ENCODE data around the gene KISS1R. TPM values are rescaled to one million over a fixed set of nuclear protein-coding genes. Genes with fewer than 3 reads are reported as not detected.

The KISS1R gene
- total RNA-seq, 3 donors from 2014 or later = 0.15 to 0.33 TPM; not detected in 1

GRCh38 chr19:926589-927350, 9.6 kb downstream of the KISS1R start:
- H3K4me3 ChIP-seq = peak overlapping the region; percentile 84 to 91 (median 86)
- no peaks in the 10 kb centered on the region for H3K9me3 ChIP-seq
- DNase-seq (ENCODE audit: low spot score in 2 of 2) = peak in 1 of 2 donors; percentile 58
- H3K27ac ChIP-seq = peak overlapping the region; percentile 83 to 86
- no peaks in the 10 kb centered on the region for H3K36me3 ChIP-seq
- intact Hi-C loops (cut with DNase I; ENCODE audit: low total_unique reads) = no loop called here
- no peak for TF ChIP-seq CTCF (IDR thresholded peaks at IDR 0.05)
- TF ChIP-seq POLR2AphosphoS5 (IDR thresholded peaks at IDR 0.05) = peak in 1 of 3 donors; percentile 65
- no peak for TF ChIP-seq POLR2A (IDR thresholded peaks at IDR 0.05)
- no peaks in the 10 kb centered on the region for H3K4me1 ChIP-seq
- no peaks in the 10 kb centered on the region for H3K27me3 ChIP-seq

GRCh38 chr19:927351-927779, 10.2 kb downstream of the KISS1R start:
- Histone ChIP-seq H3K36me3 (no peaks in the 10 kb centered on the region), H3K9me3 (no peaks in the 10 kb centered on the region), H3K4me1 (no peaks in the 10 kb centered on the region), H3K4me3 (peak overlapping the region; percentile 84 to 91 (median 86)), H3K27me3 (no peaks in the 10 kb centered on the region), H3K27ac (peak overlapping the region; percentile 83 to 86)
- intact Hi-C loops (cut with DNase I; ENCODE audit: low total_unique reads) = no loop called here
- peak in 1 of 2 donors; percentile 52 for DNase-seq (ENCODE audit: low spot score in 2 of 2)
- TF ChIP-seq POLR2A (IDR thresholded peaks at IDR 0.05) (no peak), CTCF (IDR thresholded peaks at IDR 0.05) (no peak), POLR2AphosphoS5 (IDR thresholded peaks at IDR 0.05) (no peak)

GRCh38 chr19:927780-928401, 10.8 kb downstream of the KISS1R start:
- peaks cover 0 to 5% of the 10 kb centered on the region in 2 donors for H3K4me1 ChIP-seq
- peak overlapping the region; percentile 84 to 91 (median 86) for H3K4me3 ChIP-seq

GRCh38 chr19:928471-929202, 11.5 kb downstream of the KISS1R start:
- Histone ChIP-seq H3K27ac (peak overlapping the region in 1 of 2 donors; percentile 83), H3K27me3 (no peaks in the 10 kb centered on the region), H3K36me3 (no peaks in the 10 kb centered on the region), H3K4me1 (peaks cover 0 to 11% of the 10 kb centered on the region in 2 donors), H3K4me3 (no peak overlapping the region), H3K9me3 (no peaks in the 10 kb centered on the region)
- TF ChIP-seq POLR2A (IDR thresholded peaks at IDR 0.05) (no peak), CTCF (IDR thresholded peaks at IDR 0.05) (no peak), POLR2AphosphoS5 (IDR thresholded peaks at IDR 0.05) (no peak)
- DNase-seq (ENCODE audit: low spot score in 2 of 2) = no peak
- intact Hi-C loops (cut with DNase I; ENCODE audit: low total_unique reads) = no loop called here

More at GRCh38 chr19:927780-928401, 10.8 kb downstream of the KISS1R start:
- no peaks in the 10 kb centered on the region for H3K36me3 ChIP-seq
- no peaks in the 10 kb centered on the region for H3K27me3 ChIP-seq
- intact Hi-C loops (cut with DNase I; ENCODE audit: low total_unique reads) = no loop called here
- peak overlapping the region; percentile 83 to 86 for H3K27ac ChIP-seq
- H3K9me3 ChIP-seq = no peaks in the 10 kb centered on the region
- DNase-seq (ENCODE audit: low spot score in 2 of 2) = no peak
- TF ChIP-seq POLR2AphosphoS5 (IDR thresholded peaks at IDR 0.05) (no peak), CTCF (IDR thresholded peaks at IDR 0.05) (no peak), POLR2A (IDR thresholded peaks at IDR 0.05) (no peak)
